HEK293 (cell line): ENCODE results near the gene DPF3.

ENCODE experiments used
- RBAK ChIP-seq: fragments of 450-650 bp; formaldehyde crosslinking; IDR thresholded peaks from 2 replicates; pipeline ENCODE4 v1.5.1; 2016; ENCODE audit warnings: missing biosample characterization, missing genetic modification characterization
- TCF7L2 ChIP-seq: IDR thresholded peaks from 2 replicates; pipeline ENCODE4 v1.6.1; 2011; ENCODE audit warnings: low read depth, mild to moderate bottlenecking, inconsistent platforms, low read length, moderate library complexity, borderline replicate concordance
- ZNF223 ChIP-seq: fragments of 450-650 bp; formaldehyde crosslinking; IDR thresholded peaks from 2 replicates; pipeline ENCODE4 v1.5.1; 2016; ENCODE audit warnings: missing biosample characterization, missing genetic modification characterization
- ZNF266 ChIP-seq: fragments of 450-650 bp; formaldehyde crosslinking; IDR thresholded peaks from 2 replicates; pipeline ENCODE4 v1.5.1; 2016; ENCODE audit warnings: missing biosample characterization, missing genetic modification characterization, low read depth
- ZNF350 ChIP-seq: fragments of 450-650 bp; formaldehyde crosslinking; IDR thresholded peaks from 2 replicates; pipeline ENCODE4 v1.5.0; 2017; ENCODE audit warnings: missing biosample characterization, mild to moderate bottlenecking, missing genetic modification characterization
- ZNF626 ChIP-seq: fragments of 450-650 bp; sonication (Bioruptor Pico); formaldehyde crosslinking; IDR thresholded peaks from 2 replicates; pipeline ENCODE4 v1.5.1; 2018; ENCODE audit warnings: missing biosample characterization, missing genetic modification characterization, inconsistent platforms
- TF ChIP-seq, protein P1 (sequence below): IDR thresholded peaks from 2 replicates; pipeline ENCODE4 v1.6.1; 2011; ENCODE audit warnings: mild to moderate bottlenecking, low read depth, low read length, borderline replicate concordance
- TF ChIP-seq, protein P2 (sequence below): fragments of 450-650 bp; formaldehyde crosslinking; IDR thresholded peaks from 2 replicates; pipeline ENCODE4 v1.5.1; 2016; ENCODE audit warnings: missing biosample characterization, missing genetic modification characterization
- TF ChIP-seq, protein P3 (sequence below): fragments of 450-650 bp; formaldehyde crosslinking; conservative IDR thresholded peaks from 2 replicates; pipeline ENCODE4 v1.5.1; 2016; ENCODE audit warnings: low read depth, missing biosample characterization, missing genetic modification characterization
- TF ChIP-seq, protein P4 (sequence below): fragments of 450-650 bp; formaldehyde crosslinking; IDR thresholded peaks from 2 replicates; pipeline ENCODE4 v1.5.1; 2016; ENCODE audit warnings: missing biosample characterization, missing genetic modification characterization

DNA sequence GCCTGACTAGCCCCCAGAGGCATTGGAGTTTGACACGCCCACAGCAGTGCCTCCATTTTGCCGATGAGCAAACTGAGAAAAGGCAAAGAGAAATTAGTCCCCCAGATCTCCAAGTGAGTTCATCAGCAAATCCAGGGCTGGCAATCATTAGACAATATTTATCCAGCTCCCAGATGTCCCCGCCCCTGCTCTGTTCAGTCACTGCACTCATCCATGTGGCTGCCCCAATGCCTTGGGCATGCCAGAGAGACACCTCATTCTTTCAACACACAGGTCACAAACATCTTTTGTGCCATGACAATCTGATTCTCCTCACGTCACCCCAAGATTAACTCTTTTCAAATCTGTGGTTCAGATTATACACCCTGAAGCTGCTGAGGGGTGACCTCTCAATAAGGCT lies 43.5 kb downstream of the DPF3 start:
- TF ChIP-seq, protein P1, sequence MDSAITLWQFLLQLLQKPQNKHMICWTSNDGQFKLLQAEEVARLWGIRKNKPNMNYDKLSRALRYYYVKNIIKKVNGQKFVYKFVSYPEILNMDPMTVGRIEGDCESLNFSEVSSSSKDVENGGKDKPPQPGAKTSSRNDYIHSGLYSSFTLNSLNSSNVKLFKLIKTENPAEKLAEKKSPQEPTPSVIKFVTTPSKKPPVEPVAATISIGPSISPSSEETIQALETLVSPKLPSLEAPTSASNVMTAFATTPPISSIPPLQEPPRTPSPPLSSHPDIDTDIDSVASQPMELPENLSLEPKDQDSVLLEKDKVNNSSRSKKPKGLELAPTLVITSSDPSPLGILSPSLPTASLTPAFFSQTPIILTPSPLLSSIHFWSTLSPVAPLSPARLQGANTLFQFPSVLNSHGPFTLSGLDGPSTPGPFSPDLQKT, result no peak
- TF ChIP-seq TCF7L2, result no peak
- TF ChIP-seq, protein P2, sequence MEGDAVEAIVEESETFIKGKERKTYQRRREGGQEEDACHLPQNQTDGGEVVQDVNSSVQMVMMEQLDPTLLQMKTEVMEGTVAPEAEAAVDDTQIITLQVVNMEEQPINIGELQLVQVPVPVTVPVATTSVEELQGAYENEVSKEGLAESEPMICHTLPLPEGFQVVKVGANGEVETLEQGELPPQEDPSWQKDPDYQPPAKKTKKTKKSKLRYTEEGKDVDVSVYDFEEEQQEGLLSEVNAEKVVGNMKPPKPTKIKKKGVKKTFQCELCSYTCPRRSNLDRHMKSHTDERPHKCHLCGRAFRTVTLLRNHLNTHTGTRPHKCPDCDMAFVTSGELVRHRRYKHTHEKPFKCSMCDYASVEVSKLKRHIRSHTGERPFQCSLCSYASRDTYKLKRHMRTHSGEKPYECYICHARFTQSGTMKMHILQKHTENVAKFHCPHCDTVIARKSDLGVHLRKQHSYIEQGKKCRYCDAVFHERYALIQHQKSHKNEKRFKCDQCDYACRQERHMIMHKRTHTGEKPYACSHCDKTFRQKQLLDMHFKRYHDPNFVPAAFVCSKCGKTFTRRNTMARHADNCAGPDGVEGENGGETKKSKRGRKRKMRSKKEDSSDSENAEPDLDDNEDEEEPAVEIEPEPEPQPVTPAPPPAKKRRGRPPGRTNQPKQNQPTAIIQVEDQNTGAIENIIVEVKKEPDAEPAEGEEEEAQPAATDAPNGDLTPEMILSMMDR (tag by site-specific recombination), result no peak
- no peak for TF ChIP-seq ZNF626 (tag by site-specific recombination)
- TF ChIP-seq ZNF266 (tag by site-specific recombination), result no peak
- no peak for TF ChIP-seq RBAK (tag by site-specific recombination)
- TF ChIP-seq, protein P3, sequence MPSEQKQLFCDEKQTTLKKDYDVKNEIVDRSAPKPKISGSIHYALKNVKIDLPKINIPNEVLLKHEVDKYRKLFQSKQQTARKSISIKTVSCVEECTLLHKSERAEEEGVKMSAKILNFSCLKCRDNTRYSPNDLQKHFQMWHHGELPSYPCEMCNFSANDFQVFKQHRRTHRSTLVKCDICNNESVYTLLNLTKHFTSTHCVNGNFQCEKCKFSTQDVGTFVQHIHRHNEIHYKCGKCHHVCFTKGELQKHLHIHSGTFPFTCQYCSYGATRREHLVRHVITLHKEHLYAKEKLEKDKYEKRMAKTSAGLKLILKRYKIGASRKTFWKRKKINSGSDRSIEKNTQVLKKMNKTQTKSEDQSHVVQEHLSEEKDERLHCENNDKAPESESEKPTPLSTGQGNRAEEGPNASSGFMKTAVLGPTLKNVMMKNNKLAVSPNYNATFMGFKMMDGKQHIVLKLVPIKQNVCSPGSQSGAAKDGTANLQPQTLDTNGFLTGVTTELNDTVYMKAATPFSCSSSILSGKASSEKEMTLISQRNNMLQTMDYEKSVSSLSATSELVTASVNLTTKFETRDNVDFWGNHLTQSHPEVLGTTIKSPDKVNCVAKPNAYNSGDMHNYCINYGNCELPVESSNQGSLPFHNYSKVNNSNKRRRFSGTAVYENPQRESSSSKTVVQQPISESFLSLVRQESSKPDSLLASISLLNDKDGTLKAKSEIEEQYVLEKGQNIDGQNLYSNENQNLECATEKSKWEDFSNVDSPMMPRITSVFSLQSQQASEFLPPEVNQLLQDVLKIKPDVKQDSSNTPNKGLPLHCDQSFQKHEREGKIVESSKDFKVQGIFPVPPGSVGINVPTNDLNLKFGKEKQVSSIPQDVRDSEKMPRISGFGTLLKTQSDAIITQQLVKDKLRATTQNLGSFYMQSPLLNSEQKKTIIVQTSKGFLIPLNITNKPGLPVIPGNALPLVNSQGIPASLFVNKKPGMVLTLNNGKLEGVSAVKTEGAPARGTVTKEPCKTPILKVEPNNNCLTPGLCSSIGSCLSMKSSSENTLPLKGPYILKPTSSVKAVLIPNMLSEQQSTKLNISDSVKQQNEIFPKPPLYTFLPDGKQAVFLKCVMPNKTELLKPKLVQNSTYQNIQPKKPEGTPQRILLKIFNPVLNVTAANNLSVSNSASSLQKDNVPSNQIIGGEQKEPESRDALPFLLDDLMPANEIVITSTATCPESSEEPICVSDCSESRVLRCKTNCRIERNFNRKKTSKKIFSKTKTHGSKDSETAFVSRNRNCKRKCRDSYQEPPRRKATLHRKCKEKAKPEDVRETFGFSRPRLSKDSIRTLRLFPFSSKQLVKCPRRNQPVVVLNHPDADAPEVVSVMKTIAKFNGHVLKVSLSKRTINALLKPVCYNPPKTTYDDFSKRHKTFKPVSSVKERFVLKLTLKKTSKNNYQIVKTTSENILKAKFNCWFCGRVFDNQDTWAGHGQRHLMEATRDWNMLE (tag by site-specific recombination), result no peak
- no peak for TF ChIP-seq ZNF350 (tag by site-specific recombination)
- TF ChIP-seq, protein P4, sequence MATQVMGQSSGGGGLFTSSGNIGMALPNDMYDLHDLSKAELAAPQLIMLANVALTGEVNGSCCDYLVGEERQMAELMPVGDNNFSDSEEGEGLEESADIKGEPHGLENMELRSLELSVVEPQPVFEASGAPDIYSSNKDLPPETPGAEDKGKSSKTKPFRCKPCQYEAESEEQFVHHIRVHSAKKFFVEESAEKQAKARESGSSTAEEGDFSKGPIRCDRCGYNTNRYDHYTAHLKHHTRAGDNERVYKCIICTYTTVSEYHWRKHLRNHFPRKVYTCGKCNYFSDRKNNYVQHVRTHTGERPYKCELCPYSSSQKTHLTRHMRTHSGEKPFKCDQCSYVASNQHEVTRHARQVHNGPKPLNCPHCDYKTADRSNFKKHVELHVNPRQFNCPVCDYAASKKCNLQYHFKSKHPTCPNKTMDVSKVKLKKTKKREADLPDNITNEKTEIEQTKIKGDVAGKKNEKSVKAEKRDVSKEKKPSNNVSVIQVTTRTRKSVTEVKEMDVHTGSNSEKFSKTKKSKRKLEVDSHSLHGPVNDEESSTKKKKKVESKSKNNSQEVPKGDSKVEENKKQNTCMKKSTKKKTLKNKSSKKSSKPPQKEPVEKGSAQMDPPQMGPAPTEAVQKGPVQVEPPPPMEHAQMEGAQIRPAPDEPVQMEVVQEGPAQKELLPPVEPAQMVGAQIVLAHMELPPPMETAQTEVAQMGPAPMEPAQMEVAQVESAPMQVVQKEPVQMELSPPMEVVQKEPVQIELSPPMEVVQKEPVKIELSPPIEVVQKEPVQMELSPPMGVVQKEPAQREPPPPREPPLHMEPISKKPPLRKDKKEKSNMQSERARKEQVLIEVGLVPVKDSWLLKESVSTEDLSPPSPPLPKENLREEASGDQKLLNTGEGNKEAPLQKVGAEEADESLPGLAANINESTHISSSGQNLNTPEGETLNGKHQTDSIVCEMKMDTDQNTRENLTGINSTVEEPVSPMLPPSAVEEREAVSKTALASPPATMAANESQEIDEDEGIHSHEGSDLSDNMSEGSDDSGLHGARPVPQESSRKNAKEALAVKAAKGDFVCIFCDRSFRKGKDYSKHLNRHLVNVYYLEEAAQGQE, result no peak
- TF ChIP-seq ZNF223 (tag by site-specific recombination), result no peak
